Measurements from ENCODE around the gene SARNP. TPM values are rescaled to one million over a fixed set of nuclear protein-coding genes. Genes with fewer than 3 reads are reported as not detected.

The SARNP gene
- total RNA-seq, 1 donor from 2014 or later, result 68.7 TPM

GRCh38 chr12:55809274-55809673 lies 8.2 kb downstream of the SARNP start:
- Histone ChIP-seq H3K4me3 (ENCODE audit: low read depth, low read length) (no peak overlapping the region), H3K36me3 (ENCODE audit: control insufficient read depth, insufficient read depth, low read length) (peaks cover 3% of the 10 kb centered on the region), H3K27me3 (ENCODE audit: control insufficient read depth, insufficient read depth, low read length) (no peaks in the 10 kb centered on the region)
- DNase-seq (ENCODE audit: low read depth) (no peak), FAIRE-seq (no peak)
- no peak for TF ChIP-seq CTCF (IDR thresholded peaks at IDR 0.05; ENCODE audit: insufficient read depth, low read length, severe bottlenecking)

GRCh38 chr12:55806982-55807381 lies 10.5 kb downstream of the SARNP start:
- DNase-seq (ENCODE audit: low read depth) (no peak), FAIRE-seq (no peak)
- no peaks in the 10 kb centered on the region for H3K27me3 ChIP-seq (ENCODE audit: control insufficient read depth, insufficient read depth, low read length)
- H3K4me3 ChIP-seq (ENCODE audit: low read depth, low read length), result no peak overlapping the region
- TF ChIP-seq CTCF (IDR thresholded peaks at IDR 0.05; ENCODE audit: insufficient read depth, low read length, severe bottlenecking), result no peak
- H3K36me3 ChIP-seq (ENCODE audit: control insufficient read depth, insufficient read depth, low read length), result peaks cover 4% of the 10 kb centered on the region

- FAIRE-seq (no peak), DNase-seq (ENCODE audit: low read depth) (no peak)
- TF ChIP-seq CTCF (IDR thresholded peaks at IDR 0.05; ENCODE audit: insufficient read depth, low read length, severe bottlenecking), result no peak
- no peaks in the 10 kb centered on the region for H3K27me3 ChIP-seq (ENCODE audit: control insufficient read depth, insufficient read depth, low read length)
- no peak overlapping the region for H3K4me3 ChIP-seq (ENCODE audit: low read depth, low read length)
- peaks cover 7% of the 10 kb centered on the region for H3K36me3 ChIP-seq (ENCODE audit: control insufficient read depth, insufficient read depth, low read length)
Observed at GRCh38 chr12:55797550-55797949, 20.0 kb downstream of the SARNP start.

- peak; percentile 23 for TF ChIP-seq CTCF (IDR thresholded peaks at IDR 0.05; ENCODE audit: insufficient read depth, low read length, severe bottlenecking)
- Histone ChIP-seq H3K27me3 (ENCODE audit: control insufficient read depth, insufficient read depth, low read length) (no peaks in the 10 kb centered on the region), H3K36me3 (ENCODE audit: control insufficient read depth, insufficient read depth, low read length) (peaks cover 7% of the 10 kb centered on the region), H3K4me3 (ENCODE audit: low read depth, low read length) (no peak overlapping the region)
- FAIRE-seq (no peak), DNase-seq (ENCODE audit: low read depth) (peak; percentile 36)
Observed at GRCh38 chr12:55797068-55797467, 20.5 kb downstream of the SARNP start.

- Histone ChIP-seq H3K27me3 (ENCODE audit: control insufficient read depth, insufficient read depth, low read length) (no peaks in the 10 kb centered on the region), H3K36me3 (ENCODE audit: control insufficient read depth, insufficient read depth, low read length) (peaks cover 7% of the 10 kb centered on the region), H3K4me3 (ENCODE audit: low read depth, low read length) (no peak overlapping the region)
- no peak for DNase-seq (ENCODE audit: low read depth)
- no peak for TF ChIP-seq CTCF (IDR thresholded peaks at IDR 0.05; ENCODE audit: insufficient read depth, low read length, severe bottlenecking)
- FAIRE-seq, result no peak
Observed at GRCh38 chr12:55795950-55796349, 21.6 kb downstream of the SARNP start.

GRCh38 chr12:55789893-55790292 lies 27.6 kb downstream of the SARNP start:
- Histone ChIP-seq H3K27me3 (ENCODE audit: control insufficient read depth, insufficient read depth, low read length) (no peaks in the 10 kb centered on the region), H3K36me3 (ENCODE audit: control insufficient read depth, insufficient read depth, low read length) (peaks cover 9% of the 10 kb centered on the region), H3K4me3 (ENCODE audit: low read depth, low read length) (no peak overlapping the region)
- no peak for TF ChIP-seq CTCF (IDR thresholded peaks at IDR 0.05; ENCODE audit: insufficient read depth, low read length, severe bottlenecking)
- FAIRE-seq (no peak), DNase-seq (ENCODE audit: low read depth) (no peak)
